WTC11 (cell line): ENCODE data around the gene PRR14. TPM values are rescaled to one million over a fixed set of nuclear protein-coding genes. Genes with fewer than 3 reads are reported as not detected.

ENCODE experiments used
- ATAC-seq: fragments of 200-7000 bp; cut with Tn5 transposase; 2 replicates; pipeline ENCODE4 v1.10.0; 2021; ENCODE audit warnings: mild to moderate bottlenecking, moderate library complexity
- CTCF ChIA-PET: fragments of 300-600 bp; sonication (Branson Sonifier 250); formaldehyde crosslinking; loops from one replicate; lab custom pipeline; 2021; ENCODE audit warnings: antibody characterized with exemption; lab: Charles Lee
- POLR2A ChIA-PET: fragments of 350-600 bp; sonication (Branson Sonifier 250); formaldehyde crosslinking; loops from one replicate; lab custom pipeline; 2021; ENCODE audit warnings: antibody characterized with exemption; lab: Charles Lee
- DNase-seq: peaks from one replicate; pipeline ENCODE4 v3.0.0; 2021; ENCODE audit warnings: low spot score
- H3K27ac Mint-ChIP-seq: 2 replicates; pipeline ENCODE4 v1.8.0; 2021; ENCODE audit warnings: mixed read lengths
- H3K27me3 Mint-ChIP-seq: 2 replicates; pipeline ENCODE4 v1.8.0; 2021; ENCODE audit warnings: low read depth, mild to moderate bottlenecking, moderate library complexity, mixed read lengths
- H3K36me3 Mint-ChIP-seq: 2 replicates; pipeline ENCODE4 v1.8.0; 2021; ENCODE audit warnings: mixed read lengths
- H3K4me1 Mint-ChIP-seq: 2 replicates; pipeline ENCODE4 v1.8.0; 2022; ENCODE audit warnings: mixed read lengths
- H3K4me3 Mint-ChIP-seq: 2 replicates; pipeline ENCODE4 v1.8.0; 2021; ENCODE audit warnings: mild to moderate bottlenecking, moderate library complexity, mixed read lengths
- H3K9me3 Mint-ChIP-seq: 2 replicates; pipeline ENCODE4 v1.8.0; 2021; ENCODE audit warnings: mixed read lengths
- E2F5 ChIP-seq: sonication (generic); formaldehyde crosslinking; IDR thresholded peaks from 2 replicates; pipeline ENCODE4 v1.8.1; 2022; ENCODE audit warnings: mild to moderate bottlenecking, moderate library complexity, missing genetic modification reagents
- EMX1 ChIP-seq: fragments of 250-450 bp; sonication (Bioruptor Pico); IDR thresholded peaks from 2 replicates; pipeline ENCODE4 v1.8.0; 2021; ENCODE audit warnings: mild to moderate bottlenecking
- FOXJ3 ChIP-seq: sonication (generic); formaldehyde crosslinking; IDR thresholded peaks from 2 replicates; pipeline ENCODE4 v1.9.0; 2021; ENCODE audit warnings: missing genetic modification reagents, mild to moderate bottlenecking, borderline replicate concordance
- FOXK1 ChIP-seq: sonication (generic); formaldehyde crosslinking; IDR thresholded peaks from 2 replicates; pipeline ENCODE4 v1.8.0; 2022; ENCODE audit warnings: mild to moderate bottlenecking, moderate library complexity, missing genetic modification reagents
- GABPB1 ChIP-seq: sonication (generic); formaldehyde crosslinking; IDR thresholded peaks from 2 replicates; pipeline ENCODE4 v1.8.1; 2023; ENCODE audit warnings: mild to moderate bottlenecking, missing genetic modification reagents
- GRHL2 ChIP-seq: fragments of 250-450 bp; sonication (Bioruptor Pico); IDR thresholded peaks from 2 replicates; pipeline ENCODE4 v1.8.0; 2022; ENCODE audit warnings: mild to moderate bottlenecking, moderate library complexity; ENCODE audit not compliant: insufficient replicate concordance, severe bottlenecking
- NR1H2 ChIP-seq: sonication (generic); formaldehyde crosslinking; IDR thresholded peaks from 2 replicates; pipeline ENCODE4 v1.9.0; 2021; ENCODE audit warnings: mild to moderate bottlenecking, moderate library complexity, missing genetic modification reagents
- PRRX2 ChIP-seq: fragments of 250-450 bp; sonication (Bioruptor Pico); IDR thresholded peaks from 2 replicates; pipeline ENCODE4 v1.8.0; 2021; ENCODE audit warnings: mild to moderate bottlenecking
- SMAD3 ChIP-seq: sonication (generic); formaldehyde crosslinking; IDR thresholded peaks from 2 replicates; pipeline ENCODE4 v1.8.0; 2022; ENCODE audit warnings: missing genetic modification reagents, mild to moderate bottlenecking, borderline replicate concordance
- SOX15 ChIP-seq: fragments of 250-450 bp; sonication (Bioruptor Pico); IDR thresholded peaks from 2 replicates; pipeline ENCODE4 v1.9.0; 2021; ENCODE audit warnings: mild to moderate bottlenecking
- STAT6 ChIP-seq: sonication (generic); formaldehyde crosslinking; conservative IDR thresholded peaks from 2 replicates; pipeline ENCODE4 v1.8.1; 2023; ENCODE audit warnings: mild to moderate bottlenecking, low read depth, missing genetic modification reagents, moderate library complexity
- TCF7 ChIP-seq: sonication (generic); formaldehyde crosslinking; IDR thresholded peaks from 2 replicates; pipeline ENCODE4 v1.8.0; 2022; ENCODE audit warnings: mild to moderate bottlenecking, low read depth, missing genetic modification reagents, moderate library complexity
- TEAD1 ChIP-seq: sonication (generic); formaldehyde crosslinking; IDR thresholded peaks from 2 replicates; pipeline ENCODE4 v1.8.0; 2022; ENCODE audit warnings: mild to moderate bottlenecking, missing genetic modification reagents
- TEAD4 ChIP-seq: sonication (generic); formaldehyde crosslinking; IDR thresholded peaks from 2 replicates; pipeline ENCODE4 v1.8.0; 2022; ENCODE audit warnings: mild to moderate bottlenecking, missing genetic modification reagents
- TP53 ChIP-seq: sonication (generic); formaldehyde crosslinking; IDR thresholded peaks from 2 replicates; pipeline ENCODE4 v1.8.1; 2023; ENCODE audit warnings: mild to moderate bottlenecking, missing genetic modification reagents
- ZNF219 ChIP-seq: sonication (generic); formaldehyde crosslinking; IDR thresholded peaks from 2 replicates; pipeline ENCODE4 v1.8.0; 2023; ENCODE audit warnings: missing genetic modification reagents, mild to moderate bottlenecking, borderline replicate concordance
- total RNA-seq: library from RNA; stranded (reverse); gene quantifications from 3 replicates; pipeline ENCODE4 v1.2.3, GENCODE V29; 2021
- TF ChIP-seq, protein P1 (sequence below): sonication (generic); formaldehyde crosslinking; IDR thresholded peaks from 2 replicates; pipeline ENCODE4 v1.8.1; 2022; ENCODE audit warnings: low read depth, mild to moderate bottlenecking, moderate library complexity, missing genetic modification reagents, borderline replicate concordance
- TF ChIP-seq, protein P2 (sequence below): sonication (generic); formaldehyde crosslinking; IDR thresholded peaks from 2 replicates; pipeline ENCODE4 v1.8.0; 2023; ENCODE audit warnings: mild to moderate bottlenecking, missing genetic modification reagents
- TF ChIP-seq, protein P3 (sequence below): fragments of 250-450 bp; sonication (Bioruptor Pico); IDR thresholded peaks from 2 replicates; pipeline ENCODE4 v1.9.0; 2021; ENCODE audit warnings: mild to moderate bottlenecking
- TF ChIP-seq, protein P4 (sequence below): sonication (generic); formaldehyde crosslinking; IDR thresholded peaks from 2 replicates; pipeline ENCODE4 v1.8.1; 2023; ENCODE audit warnings: mild to moderate bottlenecking, missing genetic modification reagents, moderate library complexity
- TF ChIP-seq, protein P5 (sequence below): fragments of 250-450 bp; sonication (Bioruptor Pico); IDR thresholded peaks from 2 replicates; pipeline ENCODE4 v1.9.0; 2021; ENCODE audit warnings: moderate library complexity, mild to moderate bottlenecking, inconsistent platforms, borderline replicate concordance

PRR14 gene
- total RNA-seq, 1 experiment from 2014 or later = 21.9 TPM

- ChIA-PET POLR2A (interaction anchor here (0.6 kb wide), 1 partner anchor 123 kb away, joined by 3 read pairs; no protein-coding TSS in a partner anchor), CTCF (interaction anchor here (1.0 to 3.6 kb wide), 2 partner anchors 190 to 210 kb away, joined by 3 to 16 read pairs; partner anchors contain the start of gene DCTPP1)
- H3K9me3 Mint-ChIP-seq = no peaks in the 10 kb centered on the region
- no peak overlapping the region for H3K4me3 Mint-ChIP-seq
- DNase-seq (no peak), ATAC-seq (no peak)
- TF ChIP-seq EMX1 (CRISPR knock-in tag) (no peak), SOX15 (CRISPR knock-in tag) (no peak)
- TF ChIP-seq, protein P1, sequence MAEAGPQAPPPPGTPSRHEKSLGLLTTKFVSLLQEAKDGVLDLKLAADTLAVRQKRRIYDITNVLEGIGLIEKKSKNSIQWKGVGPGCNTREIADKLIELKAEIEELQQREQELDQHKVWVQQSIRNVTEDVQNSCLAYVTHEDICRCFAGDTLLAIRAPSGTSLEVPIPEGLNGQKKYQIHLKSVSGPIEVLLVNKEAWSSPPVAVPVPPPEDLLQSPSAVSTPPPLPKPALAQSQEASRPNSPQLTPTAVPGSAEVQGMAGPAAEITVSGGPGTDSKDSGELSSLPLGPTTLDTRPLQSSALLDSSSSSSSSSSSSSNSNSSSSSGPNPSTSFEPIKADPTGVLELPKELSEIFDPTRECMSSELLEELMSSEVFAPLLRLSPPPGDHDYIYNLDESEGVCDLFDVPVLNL (CRISPR knock-in tag) = no peak
- H3K27me3 Mint-ChIP-seq = peaks cover 50% of the 10 kb centered on the region
- H3K36me3 Mint-ChIP-seq = no peaks in the 10 kb centered on the region
- H3K4me1 Mint-ChIP-seq = 0 out of 2 replicates have a peak, but pooled peaks cover 3% of the 10 kb centered on the region
- H3K27ac Mint-ChIP-seq = no peak overlapping the region
These were observed 31.1 kb upstream of the PRR14 start for GRCh38 chr16:30619638-30620037.

DNA sequence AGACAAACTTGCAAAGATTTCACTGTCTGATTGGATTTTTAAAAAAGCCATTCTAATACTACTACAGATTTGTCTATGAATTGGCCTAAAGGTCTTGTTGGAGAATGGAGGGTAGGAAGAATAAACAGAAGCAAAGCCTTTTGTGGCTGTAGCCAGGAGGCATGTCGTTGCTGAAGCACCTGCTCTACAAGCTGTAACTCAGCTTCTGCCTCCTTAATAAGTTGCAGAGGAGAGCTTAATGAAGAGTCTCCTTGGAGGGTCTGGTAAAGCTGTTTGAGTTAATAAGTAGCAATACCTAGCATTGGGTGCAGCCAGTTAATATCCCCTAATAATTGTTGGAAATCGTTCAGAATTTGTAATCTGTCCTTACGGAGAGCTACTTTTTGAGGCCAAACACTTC is 30.6 kb upstream of the PRR14 start:
- peaks cover 55% of the 10 kb centered on the region for H3K27me3 Mint-ChIP-seq
- H3K4me1 Mint-ChIP-seq = 0 out of 2 replicates have a peak, but pooled peaks cover 3% of the 10 kb centered on the region
- H3K36me3 Mint-ChIP-seq = no peaks in the 10 kb centered on the region
- CTCF ChIA-PET = interaction anchor here (1.0 to 3.6 kb wide), 2 partner anchors 190 to 211 kb away, joined by 3 to 16 read pairs; partner anchors contain the start of gene DCTPP1
- no peak overlapping the region for H3K27ac Mint-ChIP-seq
- POLR2A ChIA-PET = no interaction called here
- no peak overlapping the region for H3K4me3 Mint-ChIP-seq
- no peak for ATAC-seq
- no peak for DNase-seq
- no peaks in the 10 kb centered on the region for H3K9me3 Mint-ChIP-seq
- TF ChIP-seq ZNF219 (CRISPR knock-in tag) (no peak), TP53 (CRISPR knock-in tag) (no peak), NR1H2 (no peak), PRRX2 (CRISPR knock-in tag) (no peak), FOXJ3 (no peak), FOXK1 (CRISPR knock-in tag) (no peak), E2F5 (CRISPR knock-in tag) (no peak), GRHL2 (CRISPR knock-in tag) (no peak), STAT6 (CRISPR knock-in tag) (no peak), GABPB1 (no peak), SMAD3 (CRISPR knock-in tag) (no peak), TEAD1 (CRISPR knock-in tag) (no peak), TEAD4 (CRISPR knock-in tag) (no peak), TCF7 (no peak)
- TF ChIP-seq, protein P2, sequence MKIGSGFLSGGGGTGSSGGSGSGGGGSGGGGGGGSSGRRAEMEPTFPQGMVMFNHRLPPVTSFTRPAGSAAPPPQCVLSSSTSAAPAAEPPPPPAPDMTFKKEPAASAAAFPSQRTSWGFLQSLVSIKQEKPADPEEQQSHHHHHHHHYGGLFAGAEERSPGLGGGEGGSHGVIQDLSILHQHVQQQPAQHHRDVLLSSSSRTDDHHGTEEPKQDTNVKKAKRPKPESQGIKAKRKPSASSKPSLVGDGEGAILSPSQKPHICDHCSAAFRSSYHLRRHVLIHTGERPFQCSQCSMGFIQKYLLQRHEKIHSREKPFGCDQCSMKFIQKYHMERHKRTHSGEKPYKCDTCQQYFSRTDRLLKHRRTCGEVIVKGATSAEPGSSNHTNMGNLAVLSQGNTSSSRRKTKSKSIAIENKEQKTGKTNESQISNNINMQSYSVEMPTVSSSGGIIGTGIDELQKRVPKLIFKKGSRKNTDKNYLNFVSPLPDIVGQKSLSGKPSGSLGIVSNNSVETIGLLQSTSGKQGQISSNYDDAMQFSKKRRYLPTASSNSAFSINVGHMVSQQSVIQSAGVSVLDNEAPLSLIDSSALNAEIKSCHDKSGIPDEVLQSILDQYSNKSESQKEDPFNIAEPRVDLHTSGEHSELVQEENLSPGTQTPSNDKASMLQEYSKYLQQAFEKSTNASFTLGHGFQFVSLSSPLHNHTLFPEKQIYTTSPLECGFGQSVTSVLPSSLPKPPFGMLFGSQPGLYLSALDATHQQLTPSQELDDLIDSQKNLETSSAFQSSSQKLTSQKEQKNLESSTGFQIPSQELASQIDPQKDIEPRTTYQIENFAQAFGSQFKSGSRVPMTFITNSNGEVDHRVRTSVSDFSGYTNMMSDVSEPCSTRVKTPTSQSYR = no peak
- TF ChIP-seq, protein P3, sequence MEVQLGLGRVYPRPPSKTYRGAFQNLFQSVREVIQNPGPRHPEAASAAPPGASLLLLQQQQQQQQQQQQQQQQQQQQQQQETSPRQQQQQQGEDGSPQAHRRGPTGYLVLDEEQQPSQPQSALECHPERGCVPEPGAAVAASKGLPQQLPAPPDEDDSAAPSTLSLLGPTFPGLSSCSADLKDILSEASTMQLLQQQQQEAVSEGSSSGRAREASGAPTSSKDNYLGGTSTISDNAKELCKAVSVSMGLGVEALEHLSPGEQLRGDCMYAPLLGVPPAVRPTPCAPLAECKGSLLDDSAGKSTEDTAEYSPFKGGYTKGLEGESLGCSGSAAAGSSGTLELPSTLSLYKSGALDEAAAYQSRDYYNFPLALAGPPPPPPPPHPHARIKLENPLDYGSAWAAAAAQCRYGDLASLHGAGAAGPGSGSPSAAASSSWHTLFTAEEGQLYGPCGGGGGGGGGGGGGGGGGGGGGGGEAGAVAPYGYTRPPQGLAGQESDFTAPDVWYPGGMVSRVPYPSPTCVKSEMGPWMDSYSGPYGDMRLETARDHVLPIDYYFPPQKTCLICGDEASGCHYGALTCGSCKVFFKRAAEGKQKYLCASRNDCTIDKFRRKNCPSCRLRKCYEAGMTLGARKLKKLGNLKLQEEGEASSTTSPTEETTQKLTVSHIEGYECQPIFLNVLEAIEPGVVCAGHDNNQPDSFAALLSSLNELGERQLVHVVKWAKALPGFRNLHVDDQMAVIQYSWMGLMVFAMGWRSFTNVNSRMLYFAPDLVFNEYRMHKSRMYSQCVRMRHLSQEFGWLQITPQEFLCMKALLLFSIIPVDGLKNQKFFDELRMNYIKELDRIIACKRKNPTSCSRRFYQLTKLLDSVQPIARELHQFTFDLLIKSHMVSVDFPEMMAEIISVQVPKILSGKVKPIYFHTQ (CRISPR knock-in tag) = no peak
- TF ChIP-seq, protein P4, sequence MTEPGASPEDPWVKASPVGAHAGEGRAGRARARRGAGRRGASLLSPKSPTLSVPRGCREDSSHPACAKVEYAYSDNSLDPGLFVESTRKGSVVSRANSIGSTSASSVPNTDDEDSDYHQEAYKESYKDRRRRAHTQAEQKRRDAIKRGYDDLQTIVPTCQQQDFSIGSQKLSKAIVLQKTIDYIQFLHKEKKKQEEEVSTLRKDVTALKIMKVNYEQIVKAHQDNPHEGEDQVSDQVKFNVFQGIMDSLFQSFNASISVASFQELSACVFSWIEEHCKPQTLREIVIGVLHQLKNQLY (CRISPR knock-in tag) = no peak
- TF ChIP-seq, protein P5, sequence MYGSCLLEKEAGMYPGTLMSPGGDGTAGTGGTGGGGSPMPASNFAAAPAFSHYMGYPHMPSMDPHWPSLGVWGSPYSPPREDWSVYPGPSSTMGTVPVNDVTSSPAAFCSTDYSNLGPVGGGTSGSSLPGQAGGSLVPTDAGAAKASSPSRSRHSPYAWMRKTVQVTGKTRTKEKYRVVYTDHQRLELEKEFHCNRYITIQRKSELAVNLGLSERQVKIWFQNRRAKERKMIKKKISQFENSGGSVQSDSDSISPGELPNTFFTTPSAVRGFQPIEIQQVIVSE (CRISPR knock-in tag) = no peak
